Measurements from ENCODE around the gene RAB11FIP4. TPM values are rescaled to one million over a fixed set of nuclear protein-coding genes. Genes with fewer than 3 reads are reported as not detected.

RAB11FIP4 gene
- total and polyA plus RNA-seq, 2 of the 13 experiments (the other 11 are each of a cell fraction or from before 2014, with no cell fraction given), result 28.0 to 89.3 TPM

DNA sequence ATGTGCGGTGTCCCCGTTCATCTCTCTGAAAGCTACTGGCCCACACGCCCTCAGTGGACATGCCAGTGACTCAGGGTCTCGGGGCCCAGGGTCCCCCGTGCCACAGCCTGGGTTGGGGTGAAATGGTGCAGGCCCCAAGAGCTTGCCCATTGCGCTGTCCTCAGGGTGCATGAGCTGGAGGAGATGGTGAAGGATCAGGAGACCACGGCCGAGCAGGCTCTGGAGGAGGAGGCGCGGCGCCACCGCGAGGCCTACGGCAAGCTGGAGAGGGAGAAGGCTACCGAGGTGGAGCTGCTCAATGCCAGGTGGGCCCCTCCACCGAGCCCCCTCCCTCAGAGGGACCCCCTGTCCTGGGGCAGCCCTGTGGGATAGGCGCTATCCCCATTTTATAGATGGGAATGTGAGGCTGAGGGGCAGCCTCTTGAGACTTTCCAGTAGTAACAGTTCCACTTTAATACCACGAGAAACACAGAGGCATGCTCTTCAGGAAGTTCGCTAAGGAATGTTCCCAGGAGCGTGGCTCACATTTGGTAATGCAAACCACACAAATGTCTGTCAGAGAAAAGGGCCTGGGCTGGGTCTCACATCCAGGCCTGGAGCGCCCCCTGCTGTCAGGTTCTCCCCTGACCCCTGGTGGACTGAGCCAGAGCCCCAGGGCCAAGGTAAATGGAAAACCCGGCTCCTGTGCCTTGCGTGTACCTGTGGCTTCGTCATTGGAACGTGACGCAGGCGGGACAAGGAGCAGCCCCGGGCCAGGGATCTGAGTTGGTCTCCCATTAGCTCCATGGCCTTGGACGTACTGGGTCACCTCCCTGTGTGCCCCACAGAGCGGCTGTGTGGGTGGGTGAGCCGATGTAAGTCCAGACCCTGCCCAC, 133.7 kb downstream of the RAB11FIP4 start (continued):
- TF ChIP-seq, protein P1, sequence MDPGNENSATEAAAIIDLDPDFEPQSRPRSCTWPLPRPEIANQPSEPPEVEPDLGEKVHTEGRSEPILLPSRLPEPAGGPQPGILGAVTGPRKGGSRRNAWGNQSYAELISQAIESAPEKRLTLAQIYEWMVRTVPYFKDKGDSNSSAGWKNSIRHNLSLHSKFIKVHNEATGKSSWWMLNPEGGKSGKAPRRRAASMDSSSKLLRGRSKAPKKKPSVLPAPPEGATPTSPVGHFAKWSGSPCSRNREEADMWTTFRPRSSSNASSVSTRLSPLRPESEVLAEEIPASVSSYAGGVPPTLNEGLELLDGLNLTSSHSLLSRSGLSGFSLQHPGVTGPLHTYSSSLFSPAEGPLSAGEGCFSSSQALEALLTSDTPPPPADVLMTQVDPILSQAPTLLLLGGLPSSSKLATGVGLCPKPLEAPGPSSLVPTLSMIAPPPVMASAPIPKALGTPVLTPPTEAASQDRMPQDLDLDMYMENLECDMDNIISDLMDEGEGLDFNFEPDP (CRISPR knock-in tag; conservative IDR thresholded peaks at IDR 0.05), result no peak
- TF ChIP-seq MEIS1 (CRISPR knock-in tag; IDR thresholded peaks at IDR 0.05; ENCODE audit: borderline replicate concordance), result no peak; the same call in 1 of the 2 replicates
- TF ChIP-seq, protein P2, sequence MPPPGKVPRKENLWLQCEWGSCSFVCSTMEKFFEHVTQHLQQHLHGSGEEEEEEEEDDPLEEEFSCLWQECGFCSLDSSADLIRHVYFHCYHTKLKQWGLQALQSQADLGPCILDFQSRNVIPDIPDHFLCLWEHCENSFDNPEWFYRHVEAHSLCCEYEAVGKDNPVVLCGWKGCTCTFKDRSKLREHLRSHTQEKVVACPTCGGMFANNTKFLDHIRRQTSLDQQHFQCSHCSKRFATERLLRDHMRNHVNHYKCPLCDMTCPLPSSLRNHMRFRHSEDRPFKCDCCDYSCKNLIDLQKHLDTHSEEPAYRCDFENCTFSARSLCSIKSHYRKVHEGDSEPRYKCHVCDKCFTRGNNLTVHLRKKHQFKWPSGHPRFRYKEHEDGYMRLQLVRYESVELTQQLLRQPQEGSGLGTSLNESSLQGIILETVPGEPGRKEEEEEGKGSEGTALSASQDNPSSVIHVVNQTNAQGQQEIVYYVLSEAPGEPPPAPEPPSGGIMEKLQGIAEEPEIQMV (CRISPR knock-in tag; IDR thresholded peaks at IDR 0.05; ENCODE audit: low read depth), result no peak
- TF ChIP-seq YY1 (IDR thresholded peaks at IDR 0.05; ENCODE audit: insufficient read depth, insufficient replicate concordance, low read depth, low read length), result peak; percentile 15
- no peak for TF ChIP-seq TCF7 (IDR thresholded peaks at IDR 0.05; ENCODE audit: low read depth)
- TF ChIP-seq ZNF10 (CRISPR knock-in tag; IDR thresholded peaks at IDR 0.05; ENCODE audit: borderline replicate concordance, low read depth), result no peak
- no peak for TF ChIP-seq MAFK (conservative IDR thresholded peaks at IDR 0.05 in 1 of 2, IDR thresholded peaks at IDR 0.05 in 1 of 2; ENCODE audit: low read length in 2 of 2)
- no peak for TF ChIP-seq ZNF383 (CRISPR knock-in tag; IDR thresholded peaks at IDR 0.05; ENCODE audit: borderline replicate concordance)
- 0 out of 2 replicates have a peak, but pooled peaks have one; percentile 29 for TF ChIP-seq ZNF792 (CRISPR knock-in tag; IDR thresholded peaks at IDR 0.05)
- TF ChIP-seq, protein P3, sequence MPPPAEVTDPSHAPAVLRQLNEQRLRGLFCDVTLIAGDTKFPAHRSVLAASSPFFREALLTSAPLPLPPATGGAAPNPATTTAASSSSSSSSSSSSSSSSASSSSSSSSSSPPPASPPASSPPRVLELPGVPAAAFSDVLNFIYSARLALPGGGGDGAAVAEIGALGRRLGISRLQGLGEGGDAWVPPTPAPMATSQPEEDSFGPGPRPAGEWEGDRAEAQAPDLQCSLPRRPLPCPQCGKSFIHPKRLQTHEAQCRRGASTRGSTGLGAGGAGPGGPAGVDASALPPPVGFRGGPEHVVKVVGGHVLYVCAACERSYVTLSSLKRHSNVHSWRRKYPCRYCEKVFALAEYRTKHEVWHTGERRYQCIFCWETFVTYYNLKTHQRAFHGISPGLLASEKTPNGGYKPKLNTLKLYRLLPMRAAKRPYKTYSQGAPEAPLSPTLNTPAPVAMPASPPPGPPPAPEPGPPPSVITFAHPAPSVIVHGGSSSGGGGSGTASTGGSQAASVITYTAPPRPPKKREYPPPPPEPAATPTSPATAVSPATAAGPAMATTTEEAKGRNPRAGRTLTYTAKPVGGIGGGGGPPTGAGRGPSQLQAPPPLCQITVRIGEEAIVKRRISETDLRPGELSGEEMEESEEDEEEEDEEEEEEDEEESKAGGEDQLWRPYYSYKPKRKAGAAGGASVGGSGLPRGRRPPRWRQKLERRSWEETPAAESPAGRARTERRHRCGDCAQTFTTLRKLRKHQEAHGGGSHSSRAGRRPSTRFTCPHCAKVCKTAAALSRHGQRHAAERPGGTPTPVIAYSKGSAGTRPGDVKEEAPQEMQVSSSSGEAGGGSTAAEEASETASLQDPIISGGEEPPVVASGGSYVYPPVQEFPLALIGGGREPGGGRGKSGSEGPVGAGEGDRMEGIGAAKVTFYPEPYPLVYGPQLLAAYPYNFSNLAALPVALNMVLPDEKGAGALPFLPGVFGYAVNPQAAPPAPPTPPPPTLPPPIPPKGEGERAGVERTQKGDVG (CRISPR knock-in tag; IDR thresholded peaks at IDR 0.05; ENCODE audit: borderline replicate concordance), result 0 out of 2 replicates have a peak, but pooled peaks have one; percentile 31
- TF ChIP-seq NAIF1 (CRISPR knock-in tag; IDR thresholded peaks at IDR 0.05; ENCODE audit: borderline replicate concordance), result no peak
- no peak for TF ChIP-seq ZNF138 (CRISPR knock-in tag; IDR thresholded peaks at IDR 0.05; ENCODE audit: low read depth)
- TF ChIP-seq ZNF776 (CRISPR knock-in tag; IDR thresholded peaks at IDR 0.05), result no peak
- TF ChIP-seq NKX3-1 (CRISPR knock-in tag; IDR thresholded peaks at IDR 0.05), result no peak
- no peak for TF ChIP-seq ZNF329 (CRISPR knock-in tag; IDR thresholded peaks at IDR 0.05; ENCODE audit: low read depth)
- peak; percentile 25; the same call in 1 of the 2 replicates for TF ChIP-seq ZNF768 (CRISPR knock-in tag; IDR thresholded peaks at IDR 0.05)
- TF ChIP-seq AHR (CRISPR knock-in tag; IDR thresholded peaks at IDR 0.05), result peak; percentile 55; the same call in 1 of the 2 replicates
- TF ChIP-seq ZNF230 (CRISPR knock-in tag; IDR thresholded peaks at IDR 0.05), result no peak
- no peak for TF ChIP-seq DNMT1 (CRISPR knock-in tag; IDR thresholded peaks at IDR 0.05)
- TF ChIP-seq ATAD3A (CRISPR knock-in tag; IDR thresholded peaks at IDR 0.05), result no peak
- TF ChIP-seq, protein P4, sequence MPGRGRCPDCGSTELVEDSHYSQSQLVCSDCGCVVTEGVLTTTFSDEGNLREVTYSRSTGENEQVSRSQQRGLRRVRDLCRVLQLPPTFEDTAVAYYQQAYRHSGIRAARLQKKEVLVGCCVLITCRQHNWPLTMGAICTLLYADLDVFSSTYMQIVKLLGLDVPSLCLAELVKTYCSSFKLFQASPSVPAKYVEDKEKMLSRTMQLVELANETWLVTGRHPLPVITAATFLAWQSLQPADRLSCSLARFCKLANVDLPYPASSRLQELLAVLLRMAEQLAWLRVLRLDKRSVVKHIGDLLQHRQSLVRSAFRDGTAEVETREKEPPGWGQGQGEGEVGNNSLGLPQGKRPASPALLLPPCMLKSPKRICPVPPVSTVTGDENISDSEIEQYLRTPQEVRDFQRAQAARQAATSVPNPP (CRISPR knock-in tag; IDR thresholded peaks at IDR 0.05), result no peak
- TF ChIP-seq ZNF251 (CRISPR knock-in tag; IDR thresholded peaks at IDR 0.05), result no peak

All from HepG2 (cell line).